A549 (cell line): ENCODE results near the gene TNFRSF11A. TPM values are rescaled to one million over a fixed set of nuclear protein-coding genes. Genes with fewer than 3 reads are reported as not detected.

Experiments
- ATAC-seq, 2 experiments: fragments of 200-7000 bp in 1 of 2; fragments of >200 bp in 1 of 2; cut with Nextera tagmentation in 1 of 2; cut with Tn5 transposase in 1 of 2; 3 replicates each; pipeline versions ENCODE4 v1.8.0 to v1.9.1; 2018 to 2020; ENCODE audit warnings: mild to moderate bottlenecking in 1 of 2, moderate library complexity in 1 of 2
- CTCF ChIA-PET: fragments of 300-600 bp; sonication (Branson Sonifier 250); formaldehyde crosslinking; extraction: SDS; loops from one replicate; lab custom pipeline; 2021; ENCODE audit warnings: antibody characterized with exemption, inconsistent platforms; lab: Yijun Ruan, JAX
- POLR2A ChIA-PET: fragments of 350-600 bp; formaldehyde crosslinking; extraction: SDS; loops from one replicate; lab custom pipeline; 2021; ENCODE audit warnings: antibody characterized with exemption, inconsistent platforms; lab: Yijun Ruan, JAX
- DNase-seq, 2 experiments: peaks; one replicate each; pipeline versions ENCODE4 v3.0.0 to v3.0.0-alpha.2; 2011 to 2016; ENCODE audit warnings: low read depth in 1 of 2, low spot score in 1 of 2
- FAIRE-seq: peaks from 2 replicates; lab custom pipeline; 2011; peaks lifted over from hg19 to GRCh38; lab: Jason Lieb, UNC
- H3K27ac ChIP-seq, 2 experiments: fragments of >200 bp; sonication (Bioruptor Twin); formaldehyde crosslinking; 3 replicates each; pipeline ENCODE4 v1.5.1; 2016 to 2017
- H3K4me1 ChIP-seq: fragments of >200 bp; sonication (Bioruptor Twin); formaldehyde crosslinking; 3 replicates; pipeline ENCODE4 v1.6.1; 2016
- H3K4me2 ChIP-seq: fragments of >200 bp; sonication (Bioruptor Twin); formaldehyde crosslinking; 3 replicates; pipeline ENCODE4 v1.6.1; 2016
- H3K4me3 ChIP-seq: fragments of >200 bp; sonication (Bioruptor Twin); formaldehyde crosslinking; 3 replicates; pipeline ENCODE4 v1.5.1; 2016
- H3K9me3 ChIP-seq: fragments of >200 bp; sonication (Bioruptor Twin); formaldehyde crosslinking; 3 replicates; pipeline ENCODE4 v1.6.1; 2016
- ATOH8 ChIP-seq: fragments of 250-450 bp; sonication (Bioruptor Pico); IDR thresholded peaks from 2 replicates; pipeline ENCODE4 v1.5.0; 2020; ENCODE audit warnings: low read depth, mild to moderate bottlenecking, moderate library complexity
- BHLHE40 ChIP-seq: IDR thresholded peaks from 2 replicates; pipeline ENCODE4 v1.6.1; 2012; ENCODE audit warnings: low read depth, low read length, inconsistent platforms
- CBX2 ChIP-seq: fragments of 200-600 bp; sonication (generic); IDR thresholded peaks from 2 replicates; pipeline ENCODE4 v1.6.1; 2016; ENCODE audit warnings: low read depth, mild to moderate bottlenecking, borderline replicate concordance
- CEBPB ChIP-seq, 2 experiments: fragments of >200 bp in 1 of 2; sonication (Bioruptor Twin) in 1 of 2; formaldehyde crosslinking in 1 of 2; IDR thresholded peaks; 2 replicates each; pipeline ENCODE4 v1.6.1; 2012 to 2016
- CTCF ChIP-seq: fragments of >200 bp; sonication (Bioruptor Twin); formaldehyde crosslinking; IDR thresholded peaks from 3 replicates; pipeline ENCODE4 v1.5.1; 2016
- EHF ChIP-seq: fragments of 250-450 bp; sonication (Bioruptor Pico); IDR thresholded peaks from 2 replicates; pipeline ENCODE4 v1.5.0; 2020; ENCODE audit warnings: mild to moderate bottlenecking
- EHMT2 ChIP-seq: fragments of 200-600 bp; sonication (generic); IDR thresholded peaks from 2 replicates; pipeline ENCODE4 v1.6.1; 2016; ENCODE audit warnings: antibody characterized with exemption, low read depth, mild to moderate bottlenecking, moderate library complexity
- EP300 ChIP-seq, 2 experiments: fragments of >200 bp; sonication (Bioruptor Twin); formaldehyde crosslinking; IDR thresholded peaks; 2 replicates in 1 of 2; 3 replicates in 1 of 2; pipeline ENCODE4 v1.6.1; 2016 to 2017
- ESRRA ChIP-seq: fragments of 150-350 bp; IDR thresholded peaks from 2 replicates; pipeline ENCODE4 v1.6.1; 2014; ENCODE audit warnings: mild to moderate bottlenecking, low read length, borderline replicate concordance
- FOSB ChIP-seq: fragments of 250-450 bp; sonication (Bioruptor Pico); IDR thresholded peaks from 2 replicates; pipeline ENCODE4 v1.5.0; 2020; ENCODE audit warnings: mild to moderate bottlenecking, moderate library complexity
- HEYL ChIP-seq: fragments of 250-450 bp; sonication (Bioruptor Pico); IDR thresholded peaks from 2 replicates; pipeline ENCODE4 v1.8.0; 2021; ENCODE audit warnings: mild to moderate bottlenecking, moderate library complexity
- HMGXB4 ChIP-seq: fragments of 250-450 bp; sonication (Bioruptor Pico); IDR thresholded peaks from 2 replicates; pipeline ENCODE4 v1.5.0; 2021; ENCODE audit warnings: mild to moderate bottlenecking, moderate library complexity, borderline replicate concordance
- HOXA7 ChIP-seq: fragments of 250-450 bp; sonication (Bioruptor Pico); IDR thresholded peaks from 2 replicates; pipeline ENCODE4 v1.5.0; 2020; ENCODE audit warnings: mild to moderate bottlenecking, moderate library complexity
- HOXB13 ChIP-seq: fragments of 250-450 bp; sonication (Bioruptor Pico); IDR thresholded peaks from 2 replicates; pipeline ENCODE4 v1.5.0; 2020; ENCODE audit warnings: low read depth, mild to moderate bottlenecking, moderate library complexity
- HOXB5 ChIP-seq: fragments of 250-450 bp; sonication (Bioruptor Pico); IDR thresholded peaks from 2 replicates; pipeline ENCODE4 v1.5.0; 2020; ENCODE audit warnings: mild to moderate bottlenecking, moderate library complexity
- JUNB ChIP-seq: fragments of >200 bp; sonication (Bioruptor Twin); formaldehyde crosslinking; IDR thresholded peaks from 2 replicates; pipeline ENCODE4 v1.6.1; 2016
- KDM1A ChIP-seq: fragments of 200-600 bp; sonication (generic); IDR thresholded peaks from 2 replicates; pipeline ENCODE4 v1.6.1; 2016; ENCODE audit warnings: low read depth, mild to moderate bottlenecking
- KDM5A ChIP-seq: fragments of 200-600 bp; sonication (generic); IDR thresholded peaks from 2 replicates; pipeline ENCODE4 v1.6.1; 2016; ENCODE audit warnings: antibody characterized with exemption, mild to moderate bottlenecking
- MAX ChIP-seq: IDR thresholded peaks from 2 replicates; pipeline ENCODE4 v1.6.1; 2012
- MYC ChIP-seq: IDR thresholded peaks from 2 replicates; pipeline ENCODE4 v1.6.1; 2012; ENCODE audit warnings: mild to moderate bottlenecking, inconsistent platforms, low read length, improper control_type of control experiment, borderline replicate concordance
- NFE2L2 ChIP-seq: fragments of 150-350 bp; conservative IDR thresholded peaks from 2 replicates; pipeline ENCODE4 v1.6.1; 2014; ENCODE audit warnings: low read length
- RARB ChIP-seq: fragments of 250-450 bp; sonication (Bioruptor Pico); IDR thresholded peaks from 2 replicates; pipeline ENCODE4 v1.8.0; 2021; ENCODE audit warnings: mild to moderate bottlenecking, moderate library complexity
- RCOR1 ChIP-seq: fragments of 150-350 bp; IDR thresholded peaks from 2 replicates; pipeline ENCODE4 v1.6.1; 2014; ENCODE audit warnings: antibody characterized with exemption, low read length, low read depth
- SMC3 ChIP-seq: fragments of >200 bp; sonication (Bioruptor Twin); formaldehyde crosslinking; IDR thresholded peaks from 3 replicates; pipeline ENCODE4 v1.6.1; 2018; ENCODE audit warnings: inconsistent platforms
- SREBF2 ChIP-seq: fragments of 450-650 bp; IDR thresholded peaks from 2 replicates; pipeline ENCODE4 v1.6.1; 2014; ENCODE audit warnings: mild to moderate bottlenecking, moderate library complexity
- TFCP2L1 ChIP-seq: fragments of 250-450 bp; sonication (Bioruptor Pico); IDR thresholded peaks from 2 replicates; pipeline ENCODE4 v1.5.0; 2021; ENCODE audit warnings: mild to moderate bottlenecking
- ZC3H11A ChIP-seq: fragments of 450-650 bp; IDR thresholded peaks from 2 replicates; pipeline ENCODE4 v1.6.1; 2014; ENCODE audit warnings: antibody characterized with exemption, mild to moderate bottlenecking
- ZSCAN20 ChIP-seq: fragments of 250-450 bp; sonication (Bioruptor Pico); IDR thresholded peaks from 2 replicates; pipeline ENCODE4 v1.8.0; 2022; ENCODE audit warnings: mild to moderate bottlenecking, moderate library complexity
- WGBS: methylation state at CpG from one replicate; pipeline ENCODE4 v1.1.6; 2017; ENCODE audit errors: missing lambda C conversion rate; 5-methylcytosine and 5-hydroxymethylcytosine counted together
- polyA plus RNA-seq, 4 experiments: library from polyadenylated mRNA; depleted of rRNA in 3 of 4; stranded (reverse); fragments of >200 nt; fragmentation: RNase III in 1 of 4; extraction: RNeasy Plus Mini Kit Qiagen cat#74134 plus additional on column Dnase treatment in 1 of 4; gene quantifications; 2 replicates in 3 of 4; 3 replicates in 1 of 4; pipeline ENCODE4 v1.2.3, GENCODE V29; 2011 to 2017

Gene TNFRSF11A
- polyA plus RNA-seq, 2 of the 4 experiments (the other 2 are of a cell fraction), result 1.9 to 4.0 TPM

GRCh38 chr18:62281684-62282083 lies 43.4 kb upstream of the TNFRSF11A start:
- Histone ChIP-seq H3K4me3 (no peak overlapping the region), H3K27ac (no peak overlapping the region), H3K9me3 (no peaks in the 10 kb centered on the region), H3K4me1 (peaks cover 10% of the 10 kb centered on the region), H3K4me2 (no peak overlapping the region)
- ATAC-seq (no peak), FAIRE-seq (no peak), DNase-seq (no peak)
- no peak for TF ChIP-seq HEYL (CRISPR knock-in tag)
- TF ChIP-seq HOXA7 (CRISPR knock-in tag), result no peak
- no peak for TF ChIP-seq ESRRA
- no peak for TF ChIP-seq TFCP2L1 (CRISPR knock-in tag)
- no peak for TF ChIP-seq KDM1A
- TF ChIP-seq SREBF2, result no peak
- no peak for TF ChIP-seq ZC3H11A
- no peak for TF ChIP-seq JUNB
- no peak for TF ChIP-seq EHMT2
- TF ChIP-seq KDM5A, result no peak
- no peak for TF ChIP-seq EHF (CRISPR knock-in tag)
- no peak for TF ChIP-seq CEBPB (IDR thresholded peaks at IDR 0.05)
- TF ChIP-seq EP300 (IDR thresholded peaks at IDR 0.05), result no peak
- TF ChIP-seq RCOR1, result no peak
- TF ChIP-seq BHLHE40, result no peak
- no peak for TF ChIP-seq CBX2
- TF ChIP-seq FOSB, result no peak
- no peak for TF ChIP-seq NFE2L2
- no peak for TF ChIP-seq CTCF
- CTCF ChIA-PET, result no interaction called here
- POLR2A ChIA-PET, result no interaction called here
- WGBS, result 88% methylated on average over 1 of the region's 1 CpG

- no peak overlapping the region for H3K27ac ChIP-seq
- 100% methylated on average over 2 of the region's 2 CpGs for WGBS
- H3K4me1 ChIP-seq, result peaks cover 10% of the 10 kb centered on the region
- no peak overlapping the region for H3K4me2 ChIP-seq
- H3K4me3 ChIP-seq, result no peak overlapping the region
- FAIRE-seq (no peak), DNase-seq (no peak), ATAC-seq (no peak)
- TF ChIP-seq MYC, result no peak
- no peak for TF ChIP-seq ATOH8 (CRISPR knock-in tag)
- no peak for TF ChIP-seq HOXA7 (CRISPR knock-in tag)
- no peak for TF ChIP-seq HOXB13
- TF ChIP-seq HOXB5 (CRISPR knock-in tag), result no peak
- no peak for TF ChIP-seq CBX2
- no peak for TF ChIP-seq FOSB
- TF ChIP-seq ESRRA, result no peak
- ChIA-PET CTCF (no interaction called here), POLR2A (no interaction called here)
- no peaks in the 10 kb centered on the region for H3K9me3 ChIP-seq
These were observed 42.9 kb upstream of the TNFRSF11A start for GRCh38 chr18:62282188-62282629.

GRCh38 chr18:62284637-62285036 lies 40.5 kb upstream of the TNFRSF11A start:
- POLR2A ChIA-PET, result no interaction called here
- CTCF ChIA-PET, result interaction anchor here (1.2 kb wide), 1 partner anchor 19 kb away, joined by 3 read pairs; no protein-coding TSS in a partner anchor
- ATAC-seq (no peak), DNase-seq (no peak), FAIRE-seq (no peak)
- Histone ChIP-seq H3K4me2 (no peak overlapping the region), H3K27ac (no peak overlapping the region), H3K4me3 (no peak overlapping the region), H3K4me1 (peaks cover 13% of the 10 kb centered on the region), H3K9me3 (no peaks in the 10 kb centered on the region)
- 90% methylated on average over 3 of the region's 3 CpGs for WGBS
- TF ChIP-seq ZC3H11A (no peak), HMGXB4 (CRISPR knock-in tag) (no peak), BHLHE40 (no peak), SMC3 (no peak), MAX (no peak), ATOH8 (CRISPR knock-in tag) (no peak), KDM5A (no peak), CTCF (no peak), RARB (CRISPR knock-in tag) (no peak), ZSCAN20 (CRISPR knock-in tag) (no peak), CBX2 (no peak), HOXB13 (no peak)
